GM12891 (cell line): ENCODE results near the gene BCLAF1.
"Not testable (repeated sequence)": the region's sequence is repeated elsewhere in the genome, so short reads cannot be mapped to it uniquely, and the experiment has no call there.

Source experiments
- DNase-seq: peaks from one replicate; pipeline ENCODE4 v3.0.0; 2011; ENCODE audit warnings: low spot score; ENCODE audit not compliant: insufficient read length
- FAIRE-seq: peaks from 2 replicates; lab custom pipeline; 2011; peaks lifted over from hg19 to GRCh38; lab: Jason Lieb, UNC
- PAX5 ChIP-seq: IDR thresholded peaks from 2 replicates; pipeline ENCODE4 v1.6.1; 2011; ENCODE audit warnings: low read length, moderate library complexity, mild to moderate bottlenecking; ENCODE audit not compliant: insufficient read depth, severe bottlenecking
- POLR2A ChIP-seq: IDR thresholded peaks from 2 replicates; pipeline ENCODE4 v1.6.1; 2011; ENCODE audit warnings: low read depth, low read length, control low read depth
- POLR2AphosphoS5 ChIP-seq: IDR thresholded peaks from 2 replicates; pipeline ENCODE4 v1.6.1; 2011; ENCODE audit warnings: low read depth, low read length, control low read depth
- POU2F2 ChIP-seq: IDR thresholded peaks from 2 replicates; pipeline ENCODE4 v1.6.1; 2011; ENCODE audit warnings: low read depth, mild to moderate bottlenecking, control low read depth, low read length, moderate library complexity
- SPI1 ChIP-seq: IDR thresholded peaks from 2 replicates; pipeline ENCODE4 v1.6.1; 2011; ENCODE audit warnings: low read depth, low read length, control low read depth
- TAF1 ChIP-seq: IDR thresholded peaks from 2 replicates; pipeline ENCODE4 v1.6.1; 2011; ENCODE audit warnings: low read depth, low read length, control low read depth

Gene BCLAF1

GRCh38 chr6:136228814-136229213 lies 60.8 kb downstream of the BCLAF1 start:
- no peak for FAIRE-seq
- DNase-seq, result no peak
- TF ChIP-seq POLR2A (no peak), SPI1 (peak; percentile 96)

- DNase-seq (no peak), FAIRE-seq (no peak)
- no peak for TF ChIP-seq SPI1
- TF ChIP-seq POLR2A, result no peak
- no peak for TF ChIP-seq POLR2AphosphoS5
- no peak for TF ChIP-seq POU2F2
- TF ChIP-seq TAF1, result no peak
- TF ChIP-seq PAX5, result no peak
Measured at GRCh38 chr6:136226674-136227377, 62.8 kb downstream of the BCLAF1 start.

GRCh38 chr6:136226027-136226673 lies 63.5 kb downstream of the BCLAF1 start:
- no peak for TF ChIP-seq POLR2A
- TF ChIP-seq PAX5, result no peak
- no peak for TF ChIP-seq TAF1
- no peak for TF ChIP-seq POU2F2
- DNase-seq (peak; percentile 19), FAIRE-seq (no peak)

- no peak for DNase-seq
- FAIRE-seq, result no peak
- TF ChIP-seq SPI1, result no peak
- no peak for TF ChIP-seq TAF1
- TF ChIP-seq POU2F2, result no peak
- no peak for TF ChIP-seq POLR2A
- no peak for TF ChIP-seq POLR2AphosphoS5
- TF ChIP-seq PAX5, result no peak
Measured at GRCh38 chr6:136225496-136225895, 64.2 kb downstream of the BCLAF1 start.

GRCh38 chr6:136224974-136225373 lies 64.7 kb downstream of the BCLAF1 start:
- FAIRE-seq, DNase-seq: not testable (repeated sequence)

GRCh38 chr6:136216503-136217401 lies 72.9 kb downstream of the BCLAF1 start:
- DNase-seq, result no peak
- FAIRE-seq, result no peak
- TF ChIP-seq PAX5, result no peak
- no peak for TF ChIP-seq POLR2A
- TF ChIP-seq TAF1, result no peak
- TF ChIP-seq POLR2AphosphoS5, result no peak
- TF ChIP-seq SPI1, result no peak
- no peak for TF ChIP-seq POU2F2

GRCh38 chr6:136213853-136214252 lies 75.8 kb downstream of the BCLAF1 start:
- FAIRE-seq (no peak), DNase-seq (no peak)
- TF ChIP-seq POU2F2 (no peak), POLR2A (no peak), TAF1 (no peak), PAX5 (no peak), POLR2AphosphoS5 (no peak), SPI1 (no peak)

- no peak for TF ChIP-seq PAX5
- no peak for TF ChIP-seq SPI1
- TF ChIP-seq POU2F2, result no peak
- TF ChIP-seq POLR2A, result no peak
- TF ChIP-seq TAF1, result no peak
- TF ChIP-seq POLR2AphosphoS5, result no peak
- DNase-seq (no peak), FAIRE-seq (no peak)
Measured at GRCh38 chr6:136213012-136213539, 76.6 kb downstream of the BCLAF1 start.

GRCh38 chr6:136212608-136213007 lies 77.0 kb downstream of the BCLAF1 start:
- FAIRE-seq (no peak), DNase-seq (no peak)
- TF ChIP-seq POLR2AphosphoS5 (no peak), POLR2A (no peak), POU2F2 (no peak), TAF1 (no peak), SPI1 (no peak), PAX5 (no peak)
